NT2/D1 (cell line): Measurements from ENCODE around the gene COX19.

ENCODE experiments used
- SUZ12 ChIP-seq: IDR thresholded peaks from 2 replicates; pipeline ENCODE4 v1.6.1; 2011; ENCODE audit not compliant: insufficient read length, insufficient read depth; ENCODE audit errors: extremely low read depth
- YY1 ChIP-seq: IDR thresholded peaks from 2 replicates; pipeline ENCODE4 v1.6.1; 2011; ENCODE audit not compliant: insufficient read length, insufficient read depth

- TF ChIP-seq YY1 (no peak), SUZ12 (no peak)
Observed at GRCh38 chr7:923108-924041, 52.0 kb downstream of the COX19 start.
